22Rv1 (cell line): Measurements from ENCODE around the gene MYO5C.

Experiments
- ZFX ChIP-seq: fragments of 450-650 bp; IDR thresholded peaks from 2 replicates; pipeline ENCODE4 v1.6.1; 2017; ENCODE audit warnings: antibody characterized with exemption, borderline replicate concordance
- TF ChIP-seq, protein P1 (sequence below): fragments of 450-650 bp; IDR thresholded peaks from 2 replicates; pipeline ENCODE4 v1.5.1; 2017; ENCODE audit warnings: mild to moderate bottlenecking

DNA sequence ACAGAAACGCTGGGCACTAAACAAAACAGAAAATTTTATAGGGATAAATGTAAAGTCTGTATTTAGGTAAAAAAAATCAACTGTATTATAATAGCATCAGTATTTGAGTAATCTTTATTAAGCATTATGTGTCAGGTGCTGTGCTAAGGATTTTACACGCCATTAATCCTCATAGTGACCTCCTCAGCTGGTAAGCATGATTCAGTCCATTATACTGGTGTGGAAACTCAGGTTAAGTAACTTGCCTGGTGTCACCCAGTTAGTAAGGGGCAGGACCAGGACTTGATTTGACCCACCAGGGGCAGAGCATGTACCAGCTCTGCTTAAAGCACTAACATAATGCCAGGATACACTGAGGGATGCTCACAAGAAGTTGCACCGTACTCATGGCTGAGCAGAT, 4.8 kb downstream of the MYO5C start:
- TF ChIP-seq, protein P1, sequence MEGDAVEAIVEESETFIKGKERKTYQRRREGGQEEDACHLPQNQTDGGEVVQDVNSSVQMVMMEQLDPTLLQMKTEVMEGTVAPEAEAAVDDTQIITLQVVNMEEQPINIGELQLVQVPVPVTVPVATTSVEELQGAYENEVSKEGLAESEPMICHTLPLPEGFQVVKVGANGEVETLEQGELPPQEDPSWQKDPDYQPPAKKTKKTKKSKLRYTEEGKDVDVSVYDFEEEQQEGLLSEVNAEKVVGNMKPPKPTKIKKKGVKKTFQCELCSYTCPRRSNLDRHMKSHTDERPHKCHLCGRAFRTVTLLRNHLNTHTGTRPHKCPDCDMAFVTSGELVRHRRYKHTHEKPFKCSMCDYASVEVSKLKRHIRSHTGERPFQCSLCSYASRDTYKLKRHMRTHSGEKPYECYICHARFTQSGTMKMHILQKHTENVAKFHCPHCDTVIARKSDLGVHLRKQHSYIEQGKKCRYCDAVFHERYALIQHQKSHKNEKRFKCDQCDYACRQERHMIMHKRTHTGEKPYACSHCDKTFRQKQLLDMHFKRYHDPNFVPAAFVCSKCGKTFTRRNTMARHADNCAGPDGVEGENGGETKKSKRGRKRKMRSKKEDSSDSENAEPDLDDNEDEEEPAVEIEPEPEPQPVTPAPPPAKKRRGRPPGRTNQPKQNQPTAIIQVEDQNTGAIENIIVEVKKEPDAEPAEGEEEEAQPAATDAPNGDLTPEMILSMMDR: no peak
- no peak for TF ChIP-seq ZFX
